Stimulated activated naive CD8-positive, alpha-beta T cell treated with anti-CD3 and anti-CD28 coated beads, Interleukin-15, Interleukin-2, amounts not matched to agents 100 U/mL and 50 U/mL, for 24 hours (primary cell): ENCODE measurements around the gene TRIP11.

ENCODE experiments used
- ATAC-seq: fragments of 150-1000 bp; cut with Tn5 transposase; one replicate; pipeline ENCODE4 v1.10.0; 2021
- DNase-seq: peaks from one replicate; pipeline ENCODE4 v3.0.0; 2021

Gene TRIP11

GRCh38 chr14:92010644-92011043 lies 29.2 kb downstream of the TRIP11 start:
- ATAC-seq, result no peak
- no peak for DNase-seq

GRCh38 chr14:92009604-92010003 lies 30.3 kb downstream of the TRIP11 start:
- DNase-seq, result no peak
- ATAC-seq, result no peak

GRCh38 chr14:92005019-92005418 lies 34.8 kb downstream of the TRIP11 start:
- no peak for DNase-seq
- no peak for ATAC-seq

- no peak for ATAC-seq
- DNase-seq, result no peak
These were observed 35.8 kb downstream of the TRIP11 start for GRCh38 chr14:92004062-92004461.

- DNase-seq (no peak), ATAC-seq (no peak)
These were observed 40.9 kb downstream of the TRIP11 start for GRCh38 chr14:91998667-91999570.

- DNase-seq (no peak), ATAC-seq (no peak)
These were observed 42.4 kb downstream of the TRIP11 start for GRCh38 chr14:91997492-91997891.

- DNase-seq (no peak), ATAC-seq (peak; percentile 49)
These were observed 42.9 kb downstream of the TRIP11 start for GRCh38 chr14:91996948-91997371.

- DNase-seq, result no peak
- ATAC-seq, result no peak
These were observed 52.7 kb downstream of the TRIP11 start for GRCh38 chr14:91987192-91987591.

- ATAC-seq, result no peak
- no peak for DNase-seq
These were observed 54.2 kb downstream of the TRIP11 start for GRCh38 chr14:91985521-91986255.

GRCh38 chr14:91985008-91985407 lies 54.9 kb downstream of the TRIP11 start:
- ATAC-seq, result no peak
- no peak for DNase-seq

GRCh38 chr14:91983588-91983987 lies 56.3 kb downstream of the TRIP11 start:
- no peak for DNase-seq
- ATAC-seq, result no peak

GRCh38 chr14:91980157-91980556 lies 59.7 kb downstream of the TRIP11 start:
- peak; percentile 99 for ATAC-seq
- DNase-seq, result no peak

GRCh38 chr14:91977884-91978283 lies 62.0 kb downstream of the TRIP11 start:
- no peak for DNase-seq
- ATAC-seq, result no peak

- DNase-seq, result no peak
- ATAC-seq, result no peak
These were observed 64.1 kb downstream of the TRIP11 start for GRCh38 chr14:91975763-91976162.

- DNase-seq (no peak), ATAC-seq (no peak)
These were observed 68.6 kb downstream of the TRIP11 start for GRCh38 chr14:91971188-91971778.

GRCh38 chr14:91968280-91968679 lies 71.6 kb downstream of the TRIP11 start:
- ATAC-seq (peak; percentile 80), DNase-seq (peak; percentile 35)

- DNase-seq, result no peak
- no peak for ATAC-seq
These were observed 75.1 kb downstream of the TRIP11 start for GRCh38 chr14:91964724-91965123.

GRCh38 chr14:91964011-91964410 lies 75.8 kb downstream of the TRIP11 start:
- ATAC-seq, result no peak
- DNase-seq, result no peak

- DNase-seq (no peak), ATAC-seq (no peak)
These were observed 76.4 kb downstream of the TRIP11 start for GRCh38 chr14:91963465-91963864.

GRCh38 chr14:91961297-91962220 lies 78.3 kb downstream of the TRIP11 start:
- ATAC-seq (no peak), DNase-seq (no peak)

- no peak for ATAC-seq
These were observed 82.0 kb downstream of the TRIP11 start for GRCh38 chr14:91957876-91958313.

GRCh38 chr14:91956616-91957015 lies 83.2 kb downstream of the TRIP11 start:
- no peak for DNase-seq

More at GRCh38 chr14:91957876-91958313, 82.0 kb downstream of the TRIP11 start:
- no peak for DNase-seq

More at GRCh38 chr14:91956616-91957015, 83.2 kb downstream of the TRIP11 start:
- no peak for ATAC-seq
